Measurements from ENCODE around the gene FRMD6. TPM values are rescaled to one million over a fixed set of nuclear protein-coding genes. Genes with fewer than 3 reads are reported as not detected.

FRMD6 gene
- total and polyA plus RNA-seq, 9 of the 15 experiments (the other 6 are each of a cell fraction or from before 2014, with no cell fraction given), result 0.11 to 0.92 (median 0.53) TPM

- TF ChIP-seq ZNF318 (IDR thresholded peaks at IDR 0.05; ENCODE audit: borderline replicate concordance in 1 of 2, low read depth in 1 of 2), result no peak
- no peak for TF ChIP-seq GATAD2B (IDR thresholded peaks at IDR 0.05; ENCODE audit: borderline replicate concordance)
- no peak for TF ChIP-seq POU5F1 (IDR thresholded peaks at IDR 0.05; ENCODE audit: borderline replicate concordance, low read depth, low read length, partially characterized antibody)
- no peak for TF ChIP-seq GABPB1 (CRISPR knock-in tag; IDR thresholded peaks at IDR 0.05)
- no peak for TF ChIP-seq NFE2 (IDR thresholded peaks at IDR 0.05; ENCODE audit: low read depth)
Observed at GRCh38 chr14:51653079-51653774, 1.5 kb downstream of the FRMD6 start (continued).
